Activated CD4-positive, alpha-beta T cell treated with anti-CD3 and anti-CD28 coated beads for 48 hours (primary cell): ENCODE results near the gene SCCPDH.

Source experiments
- DNase-seq: peaks from one replicate; pipeline ENCODE4 v3.0.0-alpha.2; 2020

SCCPDH gene

DNA sequence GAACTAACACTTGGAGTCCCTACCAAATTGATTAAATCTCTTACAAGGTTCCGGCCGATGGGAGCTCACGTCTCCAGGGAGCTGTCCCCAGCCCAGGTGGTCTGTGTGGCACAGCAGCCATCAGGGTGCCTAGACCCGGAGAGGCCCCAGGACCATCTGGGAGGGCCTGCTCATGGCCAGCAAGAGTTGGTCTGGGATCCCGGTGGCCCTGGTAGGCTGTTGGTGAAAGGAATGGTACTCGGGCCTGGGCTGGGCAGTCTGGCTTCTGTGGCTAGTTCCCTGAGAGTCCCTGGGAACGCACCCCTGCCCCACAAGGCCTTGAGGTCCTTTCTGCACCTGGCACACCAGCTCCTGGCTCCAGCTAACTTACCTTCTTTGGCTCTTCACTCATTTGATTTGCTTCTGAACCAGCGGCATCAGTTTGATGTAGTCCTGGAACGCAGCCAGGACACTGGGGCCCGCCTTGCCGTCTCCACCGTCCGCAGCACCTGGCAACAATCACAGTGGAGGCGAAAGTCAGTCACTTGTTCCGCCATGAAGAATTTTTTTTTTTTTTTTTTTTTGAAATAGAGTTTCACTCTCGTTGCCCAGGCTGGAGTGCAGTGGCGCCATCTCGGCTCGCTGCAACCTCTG lies 62.5 kb downstream of the SCCPDH start:
- no peak for DNase-seq

DNA sequence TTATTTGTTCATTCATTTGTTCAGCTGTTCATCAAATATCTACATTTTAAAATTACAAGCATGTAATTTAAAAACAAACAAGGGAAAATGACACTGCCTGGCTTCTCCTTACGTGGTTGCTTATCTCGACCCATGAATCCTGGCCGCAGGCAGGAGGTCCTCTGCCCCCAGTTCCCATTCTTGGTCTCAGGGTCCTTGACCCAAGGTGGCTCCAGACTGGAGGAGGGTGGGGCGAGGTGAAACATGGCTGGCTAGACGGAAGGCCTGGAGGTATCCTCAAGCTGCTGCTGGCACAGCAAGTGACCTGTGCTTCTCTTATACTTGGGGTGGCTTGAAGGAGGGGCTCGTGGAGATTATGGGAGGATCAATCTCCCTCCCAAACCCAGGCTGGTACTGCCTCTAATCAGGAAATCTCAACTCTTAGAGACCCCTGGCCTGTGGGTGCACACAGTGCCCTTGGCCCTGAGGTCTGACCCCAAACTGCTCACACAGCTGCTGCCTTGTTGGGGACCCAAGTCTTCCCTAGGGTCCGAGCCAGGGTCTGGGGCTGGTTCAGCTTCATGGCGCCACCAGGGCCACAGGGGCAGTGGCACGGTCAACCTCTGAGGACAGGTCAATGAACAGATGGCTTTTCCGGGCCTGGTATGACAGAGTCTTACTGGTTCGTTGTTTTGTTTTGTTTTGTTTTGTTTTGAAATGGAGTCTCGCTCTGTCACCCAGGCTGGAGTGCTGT lies 63.7 kb downstream of the SCCPDH start:
- DNase-seq, result no peak

DNA sequence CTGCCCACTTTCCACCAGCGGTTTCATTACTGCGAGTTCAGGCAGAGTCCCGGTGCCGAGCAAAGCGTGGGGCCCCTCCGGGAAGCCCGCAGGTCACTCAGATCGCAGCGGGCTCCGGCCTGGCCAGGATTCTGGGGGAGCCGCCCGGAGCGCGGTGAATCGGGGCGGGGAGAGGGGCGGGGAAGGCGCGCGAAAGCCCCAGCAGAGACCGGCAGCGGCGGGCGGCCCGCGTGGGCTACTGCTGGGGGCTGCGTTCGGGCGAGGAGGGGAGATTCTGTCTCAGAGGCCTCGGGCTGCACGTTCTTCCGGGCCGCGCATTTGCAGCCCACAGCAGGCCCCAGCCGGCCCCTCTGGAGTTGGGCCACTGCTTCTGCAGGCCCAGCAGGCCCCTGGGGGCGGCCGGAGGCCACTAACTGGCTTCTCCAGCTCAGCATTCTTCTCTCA lies 64.7 kb downstream of the SCCPDH start:
- no peak for DNase-seq

DNA sequence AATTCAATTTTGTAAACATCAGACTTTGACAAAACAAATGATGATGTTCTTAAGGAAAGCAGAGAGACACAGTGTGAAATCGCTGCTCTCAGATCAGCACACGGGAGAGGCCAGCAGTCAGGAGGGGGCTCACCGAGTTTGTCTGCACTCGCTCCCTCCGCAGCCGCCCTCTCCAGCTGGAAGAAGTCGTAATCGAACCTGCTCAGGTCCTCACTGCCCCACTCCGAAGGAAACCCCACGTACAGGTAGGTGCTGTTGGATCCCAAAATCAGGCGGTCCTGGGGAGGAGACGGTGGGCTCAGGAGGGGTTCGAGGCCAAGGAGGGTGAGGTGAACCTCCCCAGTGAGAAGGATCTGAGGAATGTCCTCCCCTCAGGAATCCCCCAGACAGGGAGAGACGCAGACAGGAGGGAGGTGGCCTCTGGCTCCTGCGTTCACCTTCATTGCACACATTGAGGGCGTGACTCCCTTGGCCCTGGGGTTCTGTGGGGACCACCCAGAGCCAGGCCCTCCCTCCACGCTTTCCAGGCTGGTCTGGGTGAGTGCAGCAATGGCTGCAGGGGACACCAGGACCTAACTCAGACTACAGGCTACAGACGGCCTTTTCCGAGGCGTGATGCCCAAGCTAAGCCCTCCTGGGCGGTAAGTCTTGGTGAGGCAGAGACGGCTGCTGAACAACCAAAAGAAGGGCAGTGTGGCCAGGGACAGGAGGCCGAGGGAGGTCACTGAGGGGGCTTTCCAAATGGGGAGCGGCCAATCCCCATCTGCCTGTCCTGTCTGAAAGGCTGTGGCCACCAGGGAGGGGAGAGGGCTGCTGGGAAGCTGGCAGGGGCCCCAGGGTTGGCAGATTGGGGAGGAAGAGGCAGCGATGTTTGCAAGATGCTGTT lies 65.5 kb downstream of the SCCPDH start:
- no peak for DNase-seq

DNA sequence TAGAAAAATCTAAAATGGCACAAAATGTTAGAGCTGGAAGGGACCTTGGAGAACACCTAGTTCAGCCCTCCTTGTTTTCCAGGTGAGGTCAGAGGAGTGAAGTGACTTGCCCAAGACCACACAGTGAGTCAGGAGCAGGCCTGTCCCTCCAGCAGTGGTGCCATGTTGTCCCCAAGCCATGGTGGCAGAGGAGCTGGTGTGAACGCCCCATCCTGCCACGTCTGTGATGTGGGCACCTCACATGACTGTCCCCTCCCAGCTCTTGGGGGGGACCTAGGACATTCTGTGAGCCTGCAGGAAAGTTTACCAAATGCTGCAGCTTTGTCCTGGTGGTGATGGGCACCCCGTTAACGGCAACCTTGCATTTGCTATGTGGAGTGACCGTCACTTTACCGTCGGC lies 66.2 kb downstream of the SCCPDH start:
- no peak for DNase-seq

DNA sequence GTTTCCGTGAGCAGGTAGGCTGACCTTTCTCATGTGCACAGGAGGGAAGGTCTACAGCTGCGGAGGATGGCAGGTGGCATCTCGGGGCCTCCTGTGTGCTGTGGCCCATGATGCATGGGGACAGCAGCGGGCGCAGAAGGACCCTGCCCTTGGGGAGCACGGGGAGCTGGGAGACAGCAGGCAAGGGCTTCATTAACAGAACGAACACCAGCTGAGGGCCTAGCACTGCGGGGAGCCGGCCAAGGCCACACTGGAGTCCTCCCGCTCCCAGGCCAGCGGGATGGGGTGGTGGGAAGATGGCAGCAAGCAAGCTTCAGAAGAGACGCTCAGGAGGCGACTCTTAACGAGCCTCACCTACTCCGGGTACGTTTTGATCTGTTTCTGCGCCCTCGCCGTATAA lies 66.6 kb downstream of the SCCPDH start:
- DNase-seq, result no peak

DNA sequence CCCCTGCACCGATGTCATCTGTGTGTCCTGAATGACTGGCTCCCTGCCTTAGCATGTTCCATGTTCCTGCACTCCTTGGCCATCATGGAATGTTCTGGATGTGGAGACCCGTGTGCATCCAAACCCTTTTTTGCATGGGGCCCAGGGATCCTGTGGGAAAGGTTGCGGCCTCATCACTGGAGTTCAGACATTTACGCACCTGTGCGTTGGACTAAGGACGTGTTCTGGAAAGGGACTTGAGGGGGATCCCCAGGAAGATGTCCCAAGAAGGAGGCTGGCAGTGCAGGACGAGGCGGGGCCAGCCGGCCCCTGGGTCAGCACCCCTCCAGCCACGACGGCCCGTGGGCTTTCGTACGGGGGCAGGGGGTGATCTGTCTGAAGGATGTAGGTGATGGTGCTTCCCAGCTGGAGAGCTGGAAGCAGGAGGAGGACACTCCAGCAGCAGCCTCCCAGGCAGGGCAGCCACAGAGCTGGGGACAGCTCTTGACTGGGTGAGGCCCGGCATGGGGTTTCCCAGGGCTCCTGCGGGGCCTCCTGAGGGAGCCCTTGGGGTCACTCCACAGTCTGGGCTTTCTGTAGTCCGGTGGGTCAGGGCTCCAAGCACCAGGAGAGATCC lies 67.2 kb downstream of the SCCPDH start:
- DNase-seq, result no peak

DNA sequence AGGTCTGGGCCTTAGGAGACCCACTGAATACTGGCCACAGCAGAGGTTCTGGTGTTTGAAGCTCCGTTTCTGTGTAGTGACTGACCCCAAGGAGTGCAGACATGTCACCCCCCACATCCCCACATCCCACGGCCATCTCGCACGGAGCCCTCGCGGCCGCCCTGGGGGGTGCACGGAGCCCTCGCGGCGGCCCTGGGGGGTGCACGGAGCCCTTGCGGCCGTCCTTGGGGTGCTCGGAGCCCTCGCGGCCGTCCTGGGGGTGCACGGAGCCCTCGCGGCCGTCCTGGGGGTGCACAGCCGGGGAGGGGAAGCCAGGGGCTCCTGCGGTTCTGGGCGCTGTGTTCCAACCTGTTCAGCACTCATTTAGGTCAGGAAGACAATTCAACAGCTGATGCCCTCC lies 68.4 kb downstream of the SCCPDH start:
- DNase-seq, result no peak

DNA sequence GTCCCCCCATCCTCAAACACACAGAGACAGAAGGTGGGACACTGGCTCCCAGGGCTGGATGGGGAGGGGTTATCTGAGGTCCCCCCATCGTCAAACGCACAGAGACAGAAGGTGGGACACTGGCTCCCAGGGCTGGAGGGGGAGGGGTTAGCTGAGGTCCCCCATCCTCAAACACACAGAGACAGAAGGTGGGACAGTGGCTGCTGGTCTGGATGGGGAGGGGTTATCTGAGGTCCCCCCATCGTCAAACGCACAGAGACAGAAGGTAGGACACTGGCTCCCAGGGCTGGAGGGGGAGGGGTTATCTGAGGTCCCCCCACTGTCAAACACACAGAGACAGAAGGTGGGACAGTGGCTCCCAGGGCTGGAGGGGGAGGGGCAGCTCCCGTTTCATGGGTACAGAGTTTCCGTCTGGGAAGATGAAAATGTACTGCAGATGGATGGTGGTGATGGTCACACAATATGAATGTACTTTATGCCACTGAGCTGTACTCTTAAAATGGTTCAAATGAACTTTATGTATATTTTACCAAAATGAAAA lies 69.2 kb downstream of the SCCPDH start:
- DNase-seq, result no peak

DNA sequence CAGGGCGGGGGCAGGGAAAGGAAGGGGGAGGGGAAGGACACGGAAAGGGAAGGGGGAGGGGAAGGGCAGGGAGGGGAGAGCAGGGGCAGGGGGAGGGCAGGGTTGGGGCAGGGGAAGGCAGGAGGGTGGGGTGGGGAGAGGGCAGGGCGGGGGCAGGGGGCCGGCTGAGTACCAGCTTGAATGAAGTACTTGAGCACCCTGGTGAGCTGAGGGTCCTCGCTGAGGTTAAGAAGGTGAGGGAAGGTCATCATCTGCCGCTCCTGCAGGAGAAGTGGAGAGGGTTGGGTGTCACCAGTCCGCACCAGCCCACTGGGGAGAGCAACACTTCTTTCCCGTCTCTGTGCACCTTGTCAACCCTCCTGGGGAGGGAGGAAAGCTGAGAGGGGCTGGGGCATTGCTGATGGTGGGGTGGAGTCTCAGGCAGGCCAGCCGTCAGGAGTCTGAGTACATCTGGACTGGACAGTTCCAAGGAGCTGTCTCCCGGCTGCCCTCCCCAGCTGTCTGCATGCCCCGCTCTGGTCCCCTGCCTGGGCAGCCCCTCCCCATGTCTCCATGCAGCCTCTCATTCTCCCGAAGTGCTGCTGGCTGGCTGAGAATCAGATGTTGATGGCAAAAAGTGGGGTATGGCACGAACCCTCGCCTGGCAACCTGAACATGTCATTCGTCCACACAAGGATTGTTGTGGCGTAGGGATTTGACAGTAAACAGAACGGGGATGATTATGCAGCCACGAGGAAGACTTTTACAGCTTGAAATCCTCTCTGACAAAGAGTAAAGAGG lies 70.0 kb downstream of the SCCPDH start:
- DNase-seq, result no peak

DNA sequence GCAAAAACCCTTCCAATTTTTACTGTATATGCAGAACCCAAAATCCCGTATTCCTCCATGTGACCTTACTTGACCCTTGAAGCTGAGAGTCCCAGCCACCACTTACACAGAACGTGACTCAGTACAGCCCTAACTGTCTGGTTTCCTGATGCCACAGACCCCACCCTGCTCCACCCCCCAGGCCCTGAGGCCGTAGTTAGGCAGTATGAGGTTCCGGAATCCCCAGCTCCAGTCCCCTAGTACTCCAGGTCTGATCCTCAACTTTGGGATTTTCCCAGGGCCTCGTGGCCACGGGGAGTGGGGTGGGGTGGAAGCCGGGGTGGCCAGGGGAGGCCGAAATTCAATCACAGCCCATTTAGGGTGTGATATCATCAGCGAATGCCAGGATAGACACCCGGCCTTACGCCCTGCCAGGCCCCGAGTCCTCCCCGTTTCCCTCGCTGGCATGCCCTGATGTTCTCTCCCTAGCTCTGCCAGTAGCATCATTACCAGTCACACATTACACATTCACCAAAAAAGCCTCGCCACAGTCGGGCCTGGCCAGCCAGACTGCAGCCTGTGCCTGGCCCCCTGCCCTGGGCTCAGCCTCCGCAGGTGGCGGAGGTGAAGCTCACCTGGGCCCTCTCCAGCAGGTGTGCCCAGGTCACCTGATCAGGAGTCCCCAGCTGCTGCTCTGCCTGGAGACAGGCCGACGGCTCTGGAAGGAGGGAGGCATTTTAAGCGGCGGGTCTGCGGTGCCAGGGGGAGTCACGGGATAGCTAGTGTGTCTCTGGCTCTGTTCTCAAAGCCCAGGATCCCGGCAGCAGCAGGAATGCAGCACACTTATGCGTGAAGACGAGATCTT lies 70.8 kb downstream of the SCCPDH start:
- DNase-seq, result no peak

DNA sequence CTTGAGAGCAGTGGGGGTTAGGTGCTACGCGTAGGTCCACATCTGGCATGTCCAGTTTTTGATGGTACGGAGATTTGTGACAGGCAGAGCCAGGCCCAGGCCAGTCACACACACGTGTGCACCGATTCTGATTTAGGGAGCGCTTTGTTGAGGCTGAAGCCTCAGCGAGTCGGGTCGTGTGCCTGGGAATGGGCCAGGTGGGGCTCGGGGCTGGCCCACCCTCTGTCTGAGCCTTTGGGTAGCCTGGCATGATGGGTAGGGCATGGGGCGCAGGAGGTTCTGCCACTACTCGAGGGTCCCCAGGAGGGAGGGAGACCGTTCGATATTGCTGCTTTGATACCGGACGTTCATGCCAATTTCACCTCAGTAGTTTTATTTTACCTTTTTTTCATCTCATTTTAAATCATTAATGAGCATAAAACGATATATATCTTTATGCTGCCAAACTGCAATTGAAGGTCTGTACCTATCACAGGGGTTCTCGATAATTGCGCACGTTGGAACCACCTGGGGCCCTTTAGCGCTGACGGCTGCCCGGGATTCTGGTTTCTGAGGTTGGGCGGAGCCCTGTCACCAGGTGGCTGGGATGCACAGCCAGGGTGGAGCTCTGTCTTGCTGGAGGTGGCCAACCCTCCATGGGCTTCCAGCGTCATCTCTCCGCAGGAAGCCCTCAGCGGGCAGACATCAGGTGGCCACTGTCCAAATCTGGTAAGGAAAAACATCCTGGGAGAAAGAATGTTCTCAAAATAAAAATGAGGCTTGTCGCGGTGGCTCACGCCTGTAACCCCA lies 71.9 kb downstream of the SCCPDH start:
- no peak for DNase-seq

DNA sequence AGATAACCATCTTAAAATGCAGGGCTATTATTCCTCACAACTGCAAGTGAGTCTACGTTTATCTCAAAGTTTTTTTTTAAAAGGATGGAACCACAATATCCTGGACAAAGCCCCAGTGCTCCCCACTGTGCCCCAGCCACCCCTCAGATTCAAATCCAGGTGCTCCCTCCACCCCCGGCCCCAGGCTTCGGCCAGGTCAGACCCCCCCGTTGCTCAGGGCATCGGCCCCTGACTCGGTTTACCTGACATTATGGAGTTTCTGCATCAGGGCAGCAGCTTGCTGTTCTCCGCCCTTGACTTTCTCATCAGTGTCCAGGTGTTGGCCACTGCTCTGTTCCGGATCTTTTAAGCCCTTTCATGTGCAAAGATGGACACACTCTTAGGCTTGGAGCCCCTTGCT lies 72.9 kb downstream of the SCCPDH start:
- no peak for DNase-seq

DNA sequence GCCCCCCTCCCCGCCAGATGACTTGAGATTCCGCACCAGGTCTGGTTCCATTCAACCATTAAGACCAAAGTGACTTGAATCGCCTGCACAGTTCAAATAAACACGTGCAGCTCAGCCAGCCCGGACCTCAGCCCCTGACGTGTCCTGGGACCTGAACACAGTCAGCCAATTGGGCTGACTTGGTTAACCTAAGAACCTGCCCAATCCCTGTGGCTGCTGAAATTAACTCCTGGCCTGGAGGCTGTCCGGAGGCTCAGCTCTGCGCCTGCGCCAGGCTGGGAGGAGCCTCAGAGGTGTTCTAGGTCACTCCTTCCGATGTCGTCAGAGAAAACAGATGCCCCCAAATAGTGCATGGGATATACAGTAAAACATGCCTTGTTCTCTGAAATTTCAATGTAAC lies 73.4 kb downstream of the SCCPDH start:
- no peak for DNase-seq

DNA sequence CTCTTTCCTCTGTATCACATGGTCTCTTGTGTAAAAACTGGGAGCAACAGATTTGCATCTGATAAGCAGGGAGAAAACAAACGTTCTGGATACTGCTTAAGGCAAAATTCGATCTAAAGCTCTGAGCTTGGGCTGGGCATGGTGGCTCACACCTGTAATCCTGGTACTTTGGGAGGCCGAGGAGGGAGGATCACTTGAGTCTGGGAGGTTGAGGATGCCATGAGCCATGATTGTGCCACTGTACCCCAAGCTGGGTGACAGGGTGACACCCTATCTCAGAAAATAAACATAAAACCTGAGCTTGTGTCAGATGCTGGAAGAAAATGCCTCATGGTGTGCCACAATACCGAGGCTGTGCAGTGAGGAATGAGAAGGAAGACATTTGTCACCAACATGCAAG lies 73.9 kb downstream of the SCCPDH start:
- no peak for DNase-seq

DNA sequence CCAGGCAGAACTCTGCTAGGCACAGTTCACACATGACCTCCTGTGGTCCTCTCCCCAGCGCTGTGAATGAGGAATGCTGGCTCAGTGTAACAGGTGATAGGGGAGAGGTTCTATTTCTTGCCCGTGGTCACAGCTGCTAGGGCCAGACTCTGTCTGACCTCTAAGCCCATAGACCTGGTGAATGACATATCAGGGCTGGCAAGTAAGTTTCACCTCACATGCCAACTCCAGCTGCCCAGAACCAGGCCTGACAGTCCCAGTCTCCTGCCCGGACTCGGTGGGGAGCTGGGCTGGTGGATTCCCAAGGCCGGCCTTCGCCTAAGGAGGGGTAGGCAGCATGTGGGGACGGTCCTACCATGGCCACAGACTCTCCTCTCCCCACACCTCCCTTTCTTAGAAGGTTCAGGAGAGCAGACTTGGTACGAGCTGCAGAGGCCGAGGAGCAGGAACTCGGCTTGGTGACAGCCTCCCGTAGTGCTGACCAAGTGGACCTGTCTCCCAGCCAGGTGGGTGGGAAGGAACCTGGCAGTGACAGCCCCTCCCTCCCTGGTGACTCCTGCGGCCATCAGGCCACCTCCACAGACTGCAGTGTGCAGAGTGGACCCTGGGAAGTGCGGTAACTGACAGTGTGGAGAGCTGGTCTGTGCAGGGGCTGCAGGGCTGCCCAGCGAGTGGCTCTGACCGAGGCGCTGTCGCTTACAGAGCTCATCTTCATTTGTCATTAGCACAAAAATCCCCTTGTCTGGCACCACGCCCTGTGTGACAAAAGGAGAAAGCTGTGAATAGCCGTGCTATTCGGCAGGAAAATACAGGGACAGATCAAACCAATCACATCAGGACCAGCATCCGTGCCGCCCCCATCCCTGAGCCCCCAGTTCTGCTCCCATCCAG lies 74.6 kb downstream of the SCCPDH start:
- DNase-seq, result no peak

DNA sequence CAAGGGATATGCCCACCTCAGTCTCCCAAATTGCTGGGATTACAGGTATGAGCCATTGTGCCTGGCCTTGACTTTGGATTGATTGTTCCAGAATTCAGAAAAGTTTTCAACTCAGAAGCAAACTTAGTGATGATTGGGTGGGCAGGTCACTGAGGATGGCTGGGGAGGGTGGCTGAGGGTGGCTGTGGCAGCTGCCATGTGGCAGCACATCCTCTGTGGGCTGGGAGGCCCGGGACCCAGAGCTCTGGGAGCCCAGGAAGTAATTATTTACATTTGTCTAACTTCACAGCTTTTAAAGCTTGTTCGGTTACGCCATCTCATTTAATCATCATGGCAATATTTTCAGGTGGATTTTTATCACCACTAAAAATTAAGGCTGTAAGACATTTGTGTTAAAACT lies 76.1 kb downstream of the SCCPDH start:
- DNase-seq, result no peak

DNA sequence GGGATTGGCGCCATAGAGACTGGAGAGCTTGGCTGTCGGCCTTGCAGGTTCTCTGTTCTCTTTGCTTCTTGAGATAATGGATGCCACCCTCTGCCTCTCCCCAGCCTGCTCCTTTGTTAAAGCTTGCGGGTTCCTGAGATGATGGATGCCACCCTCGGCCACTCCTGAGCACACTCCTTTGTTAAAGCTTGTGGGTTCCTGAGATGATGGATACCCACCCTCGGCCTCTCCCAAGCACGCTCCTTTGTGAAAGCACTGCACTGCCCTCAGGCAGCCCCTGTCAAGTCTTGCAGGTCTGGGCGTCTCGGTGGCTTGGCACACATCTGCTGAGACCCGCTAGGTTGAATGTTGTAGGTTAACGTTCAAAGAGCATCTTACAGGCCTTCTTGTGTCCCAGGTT lies 76.5 kb downstream of the SCCPDH start:
- DNase-seq, result no peak

DNA sequence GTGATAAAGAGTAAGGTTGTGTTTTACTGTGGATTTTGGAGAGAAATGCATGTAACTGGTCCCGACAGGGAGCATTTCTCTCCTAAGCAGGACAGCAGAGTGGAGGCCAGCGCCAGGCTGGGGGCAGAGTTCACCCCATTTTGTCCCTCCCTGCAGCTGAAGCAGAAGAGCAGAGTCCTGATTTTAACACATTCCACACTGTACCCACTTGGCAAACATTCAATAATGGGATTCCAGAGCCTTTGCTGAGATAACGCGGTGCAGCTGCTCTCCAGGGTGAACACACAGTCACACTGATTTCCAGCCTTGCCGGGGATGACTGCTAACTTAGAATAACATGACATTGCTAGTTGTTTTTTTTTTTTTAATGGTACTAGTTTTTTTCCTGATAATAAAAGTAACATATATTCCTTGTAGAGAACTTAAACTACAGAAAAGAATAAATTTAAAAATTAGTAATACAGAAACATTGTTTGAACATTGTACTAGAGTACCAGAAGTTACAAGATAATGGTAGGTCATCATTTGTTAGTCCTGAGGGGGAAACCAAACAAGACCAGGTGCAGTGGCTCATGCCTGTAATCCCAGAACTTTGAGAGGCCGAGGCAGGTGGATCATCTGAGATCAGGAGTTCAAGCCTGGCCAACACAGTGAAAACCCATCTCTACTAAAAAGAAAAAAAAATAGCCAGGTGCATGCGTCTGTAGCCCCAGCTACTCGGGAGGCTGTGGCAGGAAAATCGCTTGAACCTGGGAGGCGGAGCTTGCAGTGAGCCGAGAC lies 77.2 kb downstream of the SCCPDH start:
- DNase-seq, result no peak
